Gastroesophageal sphincter (tissue), 3 donors: ENCODE results near the gene SCAF1.

Source experiments
- EP300 ChIP-seq: sonication (generic); formaldehyde crosslinking; IDR thresholded peaks from one replicate; pipeline ENCODE4 v1.6.1; 2017; ENCODE audit warnings: antibody characterized with exemption, mild to moderate bottlenecking
- POLR2A ChIP-seq, 2 donors: fragments of 450-650 bp; IDR thresholded peaks; one replicate each; pipeline ENCODE4 v1.6.1; 2017; ENCODE audit warnings: antibody characterized with exemption in 2 of 2, mild to moderate bottlenecking in 2 of 2, moderate library complexity in 1 of 2
- POLR2AphosphoS5 ChIP-seq: sonication (generic); formaldehyde crosslinking; IDR thresholded peaks from one replicate; pipeline ENCODE4 v1.6.1; 2017; ENCODE audit warnings: antibody characterized with exemption
- TF ChIP-seq, protein P1 (sequence below), 4 experiments: fragments of 200-600 bp in 2 of 4; fragments of 450-650 bp in 2 of 4; sonication (generic) in 1 of 4; IDR thresholded peaks; one replicate each; pipeline ENCODE4 v1.5.1; 2017 to 2019; ENCODE audit warnings: antibody characterized with exemption in 4 of 4, mild to moderate bottlenecking in 2 of 4, moderate library complexity in 2 of 4

DNA sequence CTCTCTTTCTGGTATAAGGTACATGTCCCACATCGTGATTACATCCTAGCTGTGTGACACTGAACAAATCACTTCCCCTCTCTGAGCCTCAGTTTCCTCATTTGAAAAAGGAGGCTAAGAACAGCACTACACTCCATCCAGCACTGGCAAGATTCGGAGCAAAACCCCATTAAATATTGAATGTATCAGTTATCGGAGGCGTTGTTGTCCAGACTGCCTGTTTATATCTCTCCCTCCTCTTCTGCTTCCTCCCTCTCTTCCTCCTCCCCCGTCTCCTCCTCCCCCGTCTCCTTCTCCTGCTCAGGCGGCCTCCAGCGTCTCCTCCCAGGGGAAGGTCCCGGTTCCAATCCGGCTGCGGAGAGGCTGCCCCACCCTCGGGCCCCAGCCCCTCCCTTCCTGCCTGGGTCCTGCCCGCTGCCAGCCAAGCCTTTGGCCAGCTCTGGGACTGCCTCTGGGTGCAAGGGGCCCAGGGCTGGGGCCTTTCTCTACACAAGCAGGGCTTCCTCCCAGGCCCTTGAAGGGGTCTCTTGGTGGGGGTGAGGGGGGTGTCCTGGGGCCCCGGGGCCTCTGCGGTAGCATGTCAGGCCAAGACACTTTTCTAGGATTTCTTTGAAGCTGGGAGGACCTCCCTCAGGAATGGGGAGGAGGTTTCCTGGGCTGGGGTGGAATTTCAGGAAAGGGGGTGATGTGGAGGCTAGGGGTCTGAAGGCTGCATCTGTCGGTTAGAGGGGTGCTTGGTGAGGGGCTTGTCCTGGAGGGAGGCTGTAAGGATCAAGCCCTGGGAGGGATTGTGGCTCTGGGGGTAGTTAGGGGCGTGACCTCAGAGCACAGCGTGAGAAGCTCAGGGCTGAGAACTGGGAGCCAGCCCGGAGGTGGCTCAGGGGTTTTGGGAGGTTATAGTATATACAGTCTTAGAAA lies 3.9 kb upstream of the SCAF1 start:
- TF ChIP-seq, protein P1, sequence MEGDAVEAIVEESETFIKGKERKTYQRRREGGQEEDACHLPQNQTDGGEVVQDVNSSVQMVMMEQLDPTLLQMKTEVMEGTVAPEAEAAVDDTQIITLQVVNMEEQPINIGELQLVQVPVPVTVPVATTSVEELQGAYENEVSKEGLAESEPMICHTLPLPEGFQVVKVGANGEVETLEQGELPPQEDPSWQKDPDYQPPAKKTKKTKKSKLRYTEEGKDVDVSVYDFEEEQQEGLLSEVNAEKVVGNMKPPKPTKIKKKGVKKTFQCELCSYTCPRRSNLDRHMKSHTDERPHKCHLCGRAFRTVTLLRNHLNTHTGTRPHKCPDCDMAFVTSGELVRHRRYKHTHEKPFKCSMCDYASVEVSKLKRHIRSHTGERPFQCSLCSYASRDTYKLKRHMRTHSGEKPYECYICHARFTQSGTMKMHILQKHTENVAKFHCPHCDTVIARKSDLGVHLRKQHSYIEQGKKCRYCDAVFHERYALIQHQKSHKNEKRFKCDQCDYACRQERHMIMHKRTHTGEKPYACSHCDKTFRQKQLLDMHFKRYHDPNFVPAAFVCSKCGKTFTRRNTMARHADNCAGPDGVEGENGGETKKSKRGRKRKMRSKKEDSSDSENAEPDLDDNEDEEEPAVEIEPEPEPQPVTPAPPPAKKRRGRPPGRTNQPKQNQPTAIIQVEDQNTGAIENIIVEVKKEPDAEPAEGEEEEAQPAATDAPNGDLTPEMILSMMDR (IDR thresholded peaks at IDR 0.05) = no peak
- TF ChIP-seq POLR2A (IDR thresholded peaks at IDR 0.05) = no peak
- peak; percentile 51 for TF ChIP-seq POLR2AphosphoS5
- no peak for TF ChIP-seq EP300
